ENCODE measurements around the gene ST6GALNAC6. TPM values are rescaled to one million over a fixed set of nuclear protein-coding genes. Genes with fewer than 3 reads are reported as not detected.

The ST6GALNAC6 gene
- total RNA-seq, 1 donor from 2014 or later, result 35.2 TPM

GRCh38 chr9:127917603-127918002, 18.2 kb upstream of the ST6GALNAC6 start:
- no peak for ATAC-seq
- DNase-seq (ENCODE audit: low spot score), result no peak

- ATAC-seq (peak; percentile 92), DNase-seq (ENCODE audit: low spot score) (peak; percentile 96)
Observed at GRCh38 chr9:127916720-127917581, 17.5 kb upstream of the ST6GALNAC6 start, which contains the start of gene ST6GALNAC4. ST6GALNAC4 (minus strand) TSS chr9:127917041; CDS start chr9:127916419, 622 bp downstream.

- ATAC-seq, result peak; percentile 35
- no peak for DNase-seq (ENCODE audit: low spot score)
Observed at GRCh38 chr9:127915801-127916719, 16.7 kb upstream of the ST6GALNAC6 start.

GRCh38 chr9:127915325-127915752, 15.9 kb upstream of the ST6GALNAC6 start:
- ATAC-seq (no peak), DNase-seq (ENCODE audit: low spot score) (no peak)

GRCh38 chr9:127913682-127914081, 14.3 kb upstream of the ST6GALNAC6 start:
- DNase-seq (ENCODE audit: low spot score), result no peak
- no peak for ATAC-seq

- ATAC-seq (no peak), DNase-seq (ENCODE audit: low spot score) (no peak)
Observed at GRCh38 chr9:127912882-127913281, 13.5 kb upstream of the ST6GALNAC6 start.

GRCh38 chr9:127912296-127912695, 12.9 kb upstream of the ST6GALNAC6 start:
- no peak for ATAC-seq
- no peak for DNase-seq (ENCODE audit: low spot score)

GRCh38 chr9:127910613-127911205, 11.3 kb upstream of the ST6GALNAC6 start:
- DNase-seq (ENCODE audit: low spot score) (no peak), ATAC-seq (no peak)

GRCh38 chr9:127909839-127910273, 10.5 kb upstream of the ST6GALNAC6 start:
- ATAC-seq (no peak), DNase-seq (ENCODE audit: low spot score) (no peak)

- DNase-seq (ENCODE audit: low spot score), result no peak
- ATAC-seq, result no peak
Observed at GRCh38 chr9:127908660-127908926, 9.2 kb upstream of the ST6GALNAC6 start.

- DNase-seq (ENCODE audit: low spot score) (no peak), ATAC-seq (no peak)
Observed at GRCh38 chr9:127907867-127908659, 8.7 kb upstream of the ST6GALNAC6 start.

GRCh38 chr9:127905788-127906191, 6.4 kb upstream of the ST6GALNAC6 start:
- no peak for DNase-seq (ENCODE audit: low spot score)
- ATAC-seq, result no peak

GRCh38 chr9:127905004-127905728, 5.8 kb upstream of the ST6GALNAC6 start:
- DNase-seq (ENCODE audit: low spot score), result no peak
- ATAC-seq, result peak; percentile 13

- ATAC-seq (peak; percentile 45), DNase-seq (ENCODE audit: low spot score) (no peak)
Observed at GRCh38 chr9:127904561-127905003, 5.2 kb upstream of the ST6GALNAC6 start.

- ATAC-seq (peak; percentile 20), DNase-seq (ENCODE audit: low spot score) (no peak)
Observed at GRCh38 chr9:127903557-127904475, 4.4 kb upstream of the ST6GALNAC6 start.

- peak; percentile 62 for ATAC-seq
- DNase-seq (ENCODE audit: low spot score), result no peak
Observed at GRCh38 chr9:127898433-127899127, 823 bp downstream of the ST6GALNAC6 start.

GRCh38 chr9:127897193-127897692, 2.2 kb downstream of the ST6GALNAC6 start:
- peak; percentile 88 for ATAC-seq
- peak; percentile 90 for DNase-seq (ENCODE audit: low spot score)
